ENCODE data around the gene PRAME. TPM values are rescaled to one million over a fixed set of nuclear protein-coding genes. Genes with fewer than 3 reads are reported as not detected.

PRAME gene
- total RNA-seq, 1 experiment from 2014 or later = 17.1 TPM

- intact Hi-C loops (cut with micrococcal nuclease) = loop anchor here (5.0 kb wide), 1 partner anchor 117 kb away; no protein-coding TSS in a partner anchor
- Histone ChIP-seq H4K20me1 (ENCODE audit: low read length) (no peaks in the 10 kb centered on the region), H3K4me3 (ENCODE audit: low read length) (no peak overlapping the region), H3K9me2 (replicated peaks; ENCODE audit: low read length) (no peaks in the 10 kb centered on the region), H3K9ac (ENCODE audit: low read length) (no peak overlapping the region), H3K4me1 (ENCODE audit: insufficient read depth, low read length) (no peaks in the 10 kb centered on the region), H3K36me3 (ENCODE audit: low read depth, low read length) (no peaks in the 10 kb centered on the region), H3K4me2 (ENCODE audit: low read length) (no peak overlapping the region), H2AFZ (ENCODE audit: low read length) (no peak overlapping the region), H3K9me3 (ENCODE audit: low read length) (no peaks in the 10 kb centered on the region), H3K27me3 (ENCODE audit: low read length) (peaks cover 15% of the 10 kb centered on the region), H3F3A (ENCODE audit: low read length, unreplicated experiment) (no peaks in the 10 kb centered on the region), H3K27ac (ENCODE audit: low read length) (no peak overlapping the region), H3K79me2 (ENCODE audit: low read length) (no peaks in the 10 kb centered on the region)
- BruUV-seq (replicated peaks) = no TSS peak
- ChIA-PET POLR2A (ENCODE audit: unreplicated experiment) (no interaction called here), CTCF (no interaction called here)
- DNase-seq = no peak
- no peak for TF ChIP-seq CTCF (conservative IDR thresholded peaks at IDR 0.05; ENCODE audit: low read depth, low read length)
- TF ChIP-seq EZH2phosphoT487 (IDR thresholded peaks at IDR 0.05; ENCODE audit: borderline replicate concordance, low read length) = no peak
- TF ChIP-seq EZH2 (IDR thresholded peaks at IDR 0.05; ENCODE audit: low read length, unreplicated experiment) = no peak
- no peak for ATAC-seq
These were observed 19.8 kb upstream of the PRAME start for GRCh38 chr22:22578702-22579424.

GRCh38 chr22:22576989-22577427, 17.9 kb upstream of the PRAME start:
- Histone ChIP-seq H3K79me2 (ENCODE audit: low read length) (no peaks in the 10 kb centered on the region), H4K20me1 (ENCODE audit: low read length) (no peaks in the 10 kb centered on the region), H3K9me2 (replicated peaks; ENCODE audit: low read length) (no peaks in the 10 kb centered on the region), H3K4me3 (ENCODE audit: low read length) (no peak overlapping the region), H3K4me1 (ENCODE audit: insufficient read depth, low read length) (no peaks in the 10 kb centered on the region), H3K9me3 (ENCODE audit: low read length) (no peaks in the 10 kb centered on the region), H3F3A (ENCODE audit: low read length, unreplicated experiment) (no peaks in the 10 kb centered on the region), H2AFZ (ENCODE audit: low read length) (no peak overlapping the region), H3K36me3 (ENCODE audit: low read depth, low read length) (no peaks in the 10 kb centered on the region), H3K9ac (ENCODE audit: low read length) (no peak overlapping the region), H3K4me2 (ENCODE audit: low read length) (no peak overlapping the region), H3K27ac (ENCODE audit: low read length) (no peak overlapping the region), H3K27me3 (ENCODE audit: low read length) (no peaks in the 10 kb centered on the region; the same call in none of the 2 replicates)
- intact Hi-C loops (cut with micrococcal nuclease) = loop anchor here (5.0 kb wide), 1 partner anchor 115 kb away; no protein-coding TSS in a partner anchor
- no TSS peak for BruUV-seq (replicated peaks)
- no peak for TF ChIP-seq CTCF (conservative IDR thresholded peaks at IDR 0.05; ENCODE audit: low read depth, low read length)
- no peak for TF ChIP-seq EZH2 (IDR thresholded peaks at IDR 0.05; ENCODE audit: low read length, unreplicated experiment)
- no peak for TF ChIP-seq EZH2phosphoT487 (IDR thresholded peaks at IDR 0.05; ENCODE audit: borderline replicate concordance, low read length)
- ChIA-PET CTCF (interaction anchor here (0.6 kb wide), 1 partner anchor 22 kb away, joined by 3 read pairs; no protein-coding TSS in a partner anchor), POLR2A (ENCODE audit: unreplicated experiment) (no interaction called here)
- ATAC-seq (no peak), DNase-seq (no peak)
